EL (cell line): Measurements from ENCODE around the gene TXNDC11.

ENCODE experiments used
- DNase-seq: peaks from one replicate; pipeline ENCODE4 v3.0.0-alpha.2; 2016

The TXNDC11 gene

DNA sequence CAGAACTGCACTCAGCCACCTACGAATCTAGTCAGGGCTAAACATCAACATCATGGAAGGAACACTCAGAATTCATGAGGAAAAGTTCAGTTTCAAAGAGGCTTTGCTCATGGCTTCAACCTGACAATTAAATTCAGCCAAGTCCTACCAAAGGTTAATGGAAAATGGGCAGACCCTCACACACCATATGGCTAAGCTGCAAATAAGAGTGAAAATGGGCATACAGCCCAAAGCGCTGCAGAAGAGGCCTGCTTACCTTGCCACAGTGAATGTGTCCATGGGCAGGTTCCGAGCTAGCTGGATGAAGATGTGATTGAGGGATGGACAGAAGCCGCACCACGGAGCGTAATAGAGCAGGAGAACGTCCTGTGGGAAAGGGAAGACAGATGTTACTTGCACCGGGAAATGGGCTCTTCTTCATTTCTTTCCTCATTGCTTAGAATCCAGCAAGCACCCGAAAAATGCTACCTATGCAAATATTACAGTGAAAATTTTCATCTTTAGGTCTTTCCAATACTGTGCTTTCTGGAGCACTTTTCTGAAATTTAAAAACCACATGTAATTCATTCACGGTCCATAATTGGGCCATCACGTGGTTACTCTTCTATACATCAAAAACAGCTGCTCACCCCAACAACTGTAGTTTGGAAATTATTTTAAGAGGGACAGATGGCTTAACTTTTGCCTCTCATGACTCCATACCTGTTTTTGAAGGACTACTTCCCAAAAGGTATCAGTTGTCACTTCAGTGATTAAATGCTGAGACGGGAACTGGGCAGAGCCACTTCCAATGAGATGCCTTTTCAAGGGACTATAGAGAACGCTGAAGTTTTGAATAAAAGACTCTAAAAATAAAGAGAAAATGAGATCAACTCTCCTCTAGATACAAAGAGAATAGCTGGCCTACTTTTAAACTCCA lies 54.8 kb downstream of the TXNDC11 start:
- no peak for DNase-seq

GRCh38 chr16:11686713-11687380 lies 55.8 kb downstream of the TXNDC11 start:
- no peak for DNase-seq

DNA sequence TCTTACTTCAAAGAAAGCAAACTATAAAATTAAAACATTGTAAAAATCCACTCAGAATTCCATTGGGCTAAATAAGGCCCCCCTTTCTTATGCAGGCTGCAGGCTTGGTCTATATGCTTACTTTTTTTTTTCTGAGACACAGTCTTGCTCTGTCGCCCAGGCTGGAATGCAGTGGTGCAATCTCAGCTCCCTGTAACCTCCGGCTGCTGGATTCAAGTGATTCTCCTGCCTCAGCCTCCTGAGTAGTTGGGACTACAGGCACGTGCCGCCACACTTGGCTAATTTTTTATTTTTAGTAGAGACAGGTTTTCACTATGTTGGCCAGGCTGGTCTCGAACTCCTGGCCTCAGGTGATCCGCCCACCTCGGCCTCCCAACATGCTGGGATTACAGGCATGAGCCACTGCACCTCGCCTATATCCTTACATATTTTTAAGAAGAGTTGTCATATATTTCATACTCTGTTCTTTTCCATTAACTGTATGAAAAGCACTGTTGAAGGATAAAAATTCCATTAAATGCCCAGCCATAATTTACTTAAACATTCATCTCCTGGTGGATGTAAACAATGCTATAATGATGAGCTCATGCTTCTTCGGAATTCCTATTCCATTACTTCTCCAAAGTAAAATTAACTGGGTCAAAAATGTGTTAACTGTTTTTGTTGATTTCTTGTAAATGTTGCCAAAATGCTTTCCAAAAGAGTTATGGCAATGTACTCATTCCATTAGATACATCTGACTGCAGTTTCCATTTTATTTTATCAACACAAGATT lies 56.6 kb downstream of the TXNDC11 start:
- peak; percentile 52 for DNase-seq

DNA sequence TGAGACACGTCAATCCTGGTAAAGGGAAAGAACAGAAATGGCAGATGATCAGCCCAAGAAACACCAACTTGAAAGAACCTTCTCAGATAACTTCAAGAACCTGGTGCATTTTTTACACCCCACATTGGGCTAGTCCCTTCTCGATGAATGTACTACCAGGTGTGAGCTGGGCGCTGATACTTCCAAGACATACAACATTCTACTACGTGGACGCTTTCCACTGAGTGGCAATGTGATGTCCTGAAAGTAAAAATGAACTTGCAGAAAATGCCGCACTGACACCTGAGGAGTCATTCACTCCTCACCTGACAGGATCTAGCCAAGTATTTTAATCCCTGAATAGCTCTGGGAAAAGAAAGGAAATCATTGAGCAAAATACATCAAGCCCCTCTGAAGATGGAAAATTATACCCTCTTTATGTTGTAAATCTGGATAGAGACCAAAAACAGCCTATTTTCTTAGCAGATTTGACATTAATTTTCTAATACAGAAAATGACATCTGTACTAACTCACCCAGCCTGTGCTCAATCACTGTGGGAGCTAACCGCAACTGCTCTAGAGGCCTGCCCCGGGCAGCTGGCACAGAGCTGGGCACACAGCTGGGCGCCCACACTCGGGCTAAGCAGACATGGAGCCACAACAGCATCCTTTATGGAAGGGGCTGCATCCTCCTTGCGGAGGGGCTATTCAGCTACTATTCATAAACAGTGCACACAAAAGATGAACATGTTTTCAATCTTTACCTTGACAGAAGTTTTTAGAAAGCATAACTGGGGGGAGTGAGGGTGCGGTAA lies 58.2 kb downstream of the TXNDC11 start:
- DNase-seq: no peak

- no peak for DNase-seq
Observed at GRCh38 chr16:11683145-11683544, 59.5 kb downstream of the TXNDC11 start.

DNA sequence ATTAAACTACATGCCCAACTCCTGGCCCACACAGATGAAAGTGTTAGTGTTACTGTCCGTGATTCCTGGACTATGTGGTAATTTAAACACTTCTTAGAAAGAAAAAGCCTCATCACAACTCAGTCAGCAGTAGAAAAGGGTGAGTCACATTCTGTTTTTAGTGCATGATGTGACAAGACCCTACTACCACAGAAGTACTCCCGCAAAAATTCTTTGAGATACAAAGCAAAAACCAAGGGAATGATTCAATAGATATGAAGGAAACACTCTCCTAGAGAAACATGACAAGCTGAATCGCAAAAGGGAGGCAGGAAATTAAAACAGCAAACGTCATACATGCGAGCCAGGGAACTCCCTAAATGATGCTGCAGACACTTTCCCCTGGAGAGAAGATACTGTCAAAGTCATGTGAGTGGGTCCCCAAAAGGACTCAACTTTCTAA lies 60.0 kb downstream of the TXNDC11 start:
- DNase-seq: peak; percentile 94

DNA sequence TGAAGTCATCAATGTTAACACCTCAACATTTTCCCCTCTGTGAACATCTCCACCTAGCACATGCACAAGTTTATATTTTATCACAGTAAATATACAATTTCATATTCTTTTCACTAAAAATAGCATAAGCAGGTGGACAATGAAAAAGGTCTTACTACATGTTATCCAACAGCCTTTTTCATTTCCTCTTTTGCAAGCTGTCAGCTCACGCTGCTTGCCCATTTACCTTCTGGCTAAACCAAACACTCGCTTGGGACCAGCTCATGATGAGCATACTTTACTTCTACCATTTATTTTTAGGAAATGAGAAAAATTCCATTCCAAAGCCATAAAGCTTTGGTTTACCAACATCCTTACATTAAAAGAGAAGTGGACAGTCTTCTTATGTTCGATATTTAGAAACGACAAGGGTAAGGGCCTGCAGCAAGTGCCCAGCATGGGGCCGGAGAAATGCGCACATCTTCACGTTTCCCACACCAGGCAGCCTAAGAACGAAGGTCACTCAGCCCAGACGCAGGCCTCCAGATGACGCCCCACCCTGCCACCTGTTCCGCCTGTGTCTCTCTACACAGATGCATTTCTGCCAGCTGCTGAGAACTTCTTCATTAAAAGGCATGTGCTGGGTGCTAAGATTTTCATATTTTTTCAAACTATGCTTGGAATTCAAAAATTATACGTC lies 60.5 kb downstream of the TXNDC11 start:
- DNase-seq: no peak

DNA sequence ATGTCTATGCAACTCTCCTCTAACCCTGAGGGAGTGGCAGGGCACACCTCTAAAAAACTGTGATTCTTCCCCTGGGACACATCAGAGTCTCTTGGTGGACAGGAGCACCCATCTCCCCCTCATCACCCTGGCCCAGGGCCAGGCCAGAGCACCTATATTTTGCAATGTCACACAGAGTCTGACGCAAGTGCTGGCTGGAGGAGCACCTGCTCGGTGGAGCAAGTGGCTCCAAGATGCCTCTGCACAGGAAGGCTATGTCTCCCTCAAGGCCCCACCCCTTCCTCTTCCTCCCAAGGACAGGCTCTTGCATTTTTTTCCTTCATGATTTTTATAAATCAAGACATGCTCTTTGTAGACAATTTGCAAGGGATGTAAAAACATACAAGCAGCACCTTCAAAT lies 61.1 kb downstream of the TXNDC11 start:
- no peak for DNase-seq

GRCh38 chr16:11679941-11680911 lies 62.4 kb downstream of the TXNDC11 start:
- DNase-seq: no peak

DNA sequence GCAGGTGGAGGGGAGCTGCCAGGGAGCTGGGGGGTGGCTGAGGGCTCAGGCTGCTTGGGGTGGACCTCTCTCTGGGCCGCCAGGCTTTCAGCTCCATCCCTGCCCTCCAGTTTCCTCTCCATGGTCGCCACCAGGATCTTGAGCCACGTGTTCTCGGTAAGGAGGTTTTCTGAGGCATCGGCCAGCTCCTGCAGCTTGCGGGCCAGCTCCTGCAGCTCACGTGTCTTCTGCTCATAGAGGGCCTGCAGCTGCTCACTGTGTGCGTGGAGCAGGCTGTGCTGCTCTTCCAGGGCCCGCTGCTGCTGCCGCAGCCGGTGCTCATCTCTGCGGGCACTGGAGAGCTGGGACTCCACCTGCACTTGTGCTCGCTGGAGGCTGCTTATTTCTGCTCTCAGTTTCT lies 63.4 kb downstream of the TXNDC11 start:
- no peak for DNase-seq

DNA sequence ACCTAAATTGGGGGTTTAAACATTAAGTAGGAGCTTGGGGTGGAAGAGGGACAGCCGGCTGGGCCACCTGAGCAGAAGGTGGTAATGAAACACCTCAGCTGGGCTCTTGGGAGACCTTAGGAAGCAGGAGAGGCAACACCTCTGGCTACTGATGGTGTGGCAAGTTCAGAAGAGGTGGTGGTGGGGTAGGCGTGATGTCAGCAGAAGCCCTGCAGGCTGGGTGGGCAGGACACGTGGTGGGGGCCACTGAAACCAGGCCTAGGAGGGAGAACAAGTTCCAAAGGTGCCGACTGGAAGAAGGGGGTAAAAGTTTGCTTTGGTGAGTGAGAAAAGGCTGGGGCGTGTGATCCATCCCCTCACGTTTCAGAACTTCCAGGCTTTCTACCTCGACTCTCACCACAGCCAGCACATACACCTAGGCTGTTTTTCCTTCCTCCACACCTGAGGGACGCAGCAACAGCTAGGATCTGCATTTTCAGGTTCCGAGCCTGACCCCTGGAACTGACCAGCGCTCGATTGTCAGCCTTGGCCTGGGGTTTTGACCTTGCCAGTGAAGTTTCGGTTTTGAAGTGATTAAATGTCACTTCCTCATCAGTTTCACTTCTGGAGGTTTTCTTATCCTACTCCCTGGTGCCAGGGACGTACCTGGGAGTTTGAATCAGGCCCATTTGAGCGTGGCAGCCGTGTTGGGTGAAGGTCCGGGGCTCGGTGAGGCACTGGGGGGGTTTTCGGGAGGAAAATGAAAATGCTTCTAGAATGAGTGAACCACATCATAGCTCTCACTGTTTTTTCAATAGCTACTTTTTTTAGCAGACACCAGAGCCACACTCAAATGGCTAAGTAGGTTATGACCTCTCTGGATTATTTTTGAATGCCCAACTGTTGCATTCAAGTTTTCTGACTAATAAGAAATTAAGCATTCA lies 64.4 kb downstream of the TXNDC11 start:
- no peak for DNase-seq

GRCh38 chr16:11677451-11677951 lies 65.2 kb downstream of the TXNDC11 start:
- peak; percentile 57 for DNase-seq

DNA sequence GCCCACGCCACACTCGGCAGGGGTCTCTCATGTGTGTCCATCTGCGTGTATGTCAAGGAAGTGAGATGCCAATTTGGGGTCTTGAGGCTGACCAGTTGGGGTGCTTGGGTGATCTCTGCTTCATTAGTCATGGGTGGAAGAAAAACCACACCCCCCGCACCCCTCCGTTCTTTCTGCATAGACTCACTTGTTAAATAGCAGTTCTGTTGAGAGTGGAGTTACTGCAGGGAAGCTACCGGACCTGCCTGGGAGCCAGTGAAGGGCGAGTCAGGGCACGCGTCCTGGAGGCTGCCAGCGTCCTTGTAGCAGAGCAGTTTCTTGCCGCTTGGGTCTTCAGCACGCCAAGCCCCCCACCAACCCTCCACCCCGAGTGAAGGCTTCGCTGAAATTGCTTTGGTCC lies 65.9 kb downstream of the TXNDC11 start:
- DNase-seq: no peak

GRCh38 chr16:11675561-11676511 lies 66.8 kb downstream of the TXNDC11 start:
- DNase-seq: no peak

DNA sequence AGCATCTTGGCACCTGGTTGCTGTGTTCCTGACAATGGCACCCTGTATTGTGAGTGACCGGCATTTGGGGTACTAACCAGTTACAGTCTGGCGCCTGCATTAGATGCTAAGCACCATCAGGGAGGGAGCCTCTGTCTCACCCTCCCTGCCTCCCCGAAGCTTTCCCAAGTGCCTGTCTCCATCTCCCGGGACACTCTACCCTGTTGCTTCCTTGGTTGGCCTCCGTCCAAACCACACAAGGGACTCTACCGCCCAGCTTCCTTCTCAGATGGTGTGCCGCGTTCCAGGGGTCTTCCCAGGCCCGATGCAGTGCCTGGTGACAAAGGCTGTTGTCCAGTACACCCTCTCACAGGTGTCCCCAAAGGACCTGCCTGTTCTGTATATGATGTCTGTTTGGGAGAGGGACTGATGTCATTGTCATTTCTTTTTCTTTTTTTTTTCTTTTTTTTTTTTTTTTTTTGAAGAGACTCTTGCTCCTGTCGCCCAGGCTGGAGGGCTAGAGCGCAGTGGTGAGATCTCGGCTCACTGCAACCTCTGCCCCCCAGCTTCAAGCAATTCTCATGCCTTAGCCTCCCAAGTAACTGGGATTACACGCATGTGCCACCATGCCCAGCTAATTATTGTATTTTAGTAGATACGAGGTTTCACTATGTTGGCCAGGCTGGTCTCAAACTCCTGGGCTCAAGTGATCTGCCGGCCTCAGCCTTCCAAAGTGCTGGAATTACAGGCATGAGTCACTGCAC lies 67.7 kb downstream of the TXNDC11 start:
- DNase-seq: peak; percentile 55

GRCh38 chr16:11674001-11674817 lies 68.4 kb downstream of the TXNDC11 start:
- no peak for DNase-seq
